Panc1 (cell line): Measurements from ENCODE around the gene ATP11C. TPM values are rescaled to one million over a fixed set of nuclear protein-coding genes. Genes with fewer than 3 reads are reported as not detected.

Experiments used
- ATAC-seq: fragments of 200-7000 bp; cut with Tn5 transposase; 2 replicates; pipeline ENCODE4 v1.9.1; 2020; ENCODE audit warnings: mild to moderate bottlenecking, moderate library complexity
- BruUV-seq: library from RNA; stranded (reverse); fragments of 400-500 nt; replicated peaks from 2 replicates; lab custom pipeline; 2021; lab: Mats Ljungman, UMichigan
- CTCF ChIA-PET: fragments of 300-600 bp; sonication (Branson Sonifier 250); formaldehyde crosslinking; loops from one replicate; lab custom pipeline; 2022; ENCODE audit warnings: antibody characterized with exemption; lab: Charles Lee
- POLR2A ChIA-PET: fragments of 300-600 bp; sonication (Branson Sonifier 250); formaldehyde crosslinking; loops from one replicate; lab custom pipeline; 2022; ENCODE audit warnings: antibody characterized with exemption; lab: Charles Lee
- DNase-seq: peaks from one replicate; pipeline ENCODE4 v3.0.0-alpha.2; 2010; ENCODE audit warnings: low read depth, low spot score
- H3K27ac ChIP-seq: 2 replicates; pipeline ENCODE4 v1.5.1; 2011; ENCODE audit warnings: mild to moderate bottlenecking, low read length, inconsistent platforms
- H3K27me3 ChIP-seq: fragments of 200-500 bp; sonication (Bioruptor generic); 2 replicates; pipeline ENCODE4 v1.6.0; 2014; ENCODE audit warnings: low read length, inconsistent platforms; ENCODE audit not compliant: control insufficient read depth, insufficient read depth
- H3K36me3 ChIP-seq: fragments of 200-500 bp; sonication (Bioruptor generic); 2 replicates; pipeline ENCODE4 v1.5.1; 2014; ENCODE audit warnings: inconsistent platforms, mild to moderate bottlenecking, low read length, moderate library complexity; ENCODE audit not compliant: control insufficient read depth, insufficient read depth
- H3K4me1 ChIP-seq: 2 replicates; pipeline ENCODE4 v1.5.1; 2011; ENCODE audit warnings: inconsistent platforms, mild to moderate bottlenecking, low read length, moderate library complexity; ENCODE audit not compliant: control insufficient read depth, insufficient read depth
- H3K4me3 ChIP-seq, 2 experiments: 2 replicates each; pipeline ENCODE4 v1.5.1; 2011 to 2012; ENCODE audit warnings: low read depth in 2 of 2, low read length in 2 of 2, mild to moderate bottlenecking in 2 of 2, inconsistent platforms in 1 of 2, moderate library complexity in 1 of 2
- H3K9me3 ChIP-seq: fragments of 200-500 bp; sonication (Bioruptor generic); 2 replicates; pipeline ENCODE4 v1.5.1; 2014; ENCODE audit warnings: low read depth, mild to moderate bottlenecking, inconsistent platforms, low read length, moderate library complexity; ENCODE audit not compliant: control insufficient read depth, insufficient read depth
- CTCF ChIP-seq: fragments of 450-650 bp; IDR thresholded peaks from 2 replicates; pipeline ENCODE4 v1.5.1; 2017; ENCODE audit warnings: mild to moderate bottlenecking
- POLR2AphosphoS5 ChIP-seq: IDR thresholded peaks from 2 replicates; pipeline ENCODE4 v1.6.1; 2012; ENCODE audit warnings: mild to moderate bottlenecking, low read depth, low read length, moderate library complexity
- REST ChIP-seq, 2 experiments: IDR thresholded peaks; 2 replicates each; pipeline ENCODE4 v1.6.1; 2011 to 2012; ENCODE audit warnings: low read depth in 2 of 2, control low read depth in 1 of 2, low read length in 1 of 2, mild to moderate bottlenecking in 1 of 2, moderate library complexity in 1 of 2; ENCODE audit not compliant: insufficient read depth in 1 of 2
- SIN3A ChIP-seq: IDR thresholded peaks from 2 replicates; pipeline ENCODE4 v1.6.1; 2012; ENCODE audit warnings: low read depth, mild to moderate bottlenecking, low read length, moderate library complexity, borderline replicate concordance; ENCODE audit not compliant: insufficient read depth
- TCF7L2 ChIP-seq: IDR thresholded peaks from 2 replicates; pipeline ENCODE4 v1.6.1; 2011; ENCODE audit warnings: mild to moderate bottlenecking, low read depth, low read length, inconsistent platforms
- in situ Hi-C: cut with HindIII; loops from 2 replicates; pipeline ENCODE4 v1.10.0; 2016; ENCODE audit warnings: low sequenced_read_pairs, low pct_unique_long_range_greater_than_20kb
- intact Hi-C: fragments of 100-400 bp; cut with micrococcal nuclease; formaldehyde crosslinking; loops from one replicate; pipeline ENCODE4 v1.10.0; 2022; ENCODE audit not compliant: unreplicated experiment
- total RNA-seq: library from RNA; stranded (reverse); gene quantifications from one replicate; pipeline ENCODE4 v1.2.1, GENCODE V29; 2021; ENCODE audit not compliant: unreplicated experiment

The ATP11C gene
- total RNA-seq, 1 experiment from 2014 or later: 61.3 TPM

- peaks cover 10% of the 10 kb centered on the region for H3K27me3 ChIP-seq
- DNase-seq: no peak
- H3K9me3 ChIP-seq: no peaks in the 10 kb centered on the region
- in situ Hi-C loops: no loop called here
- H3K36me3 ChIP-seq: no peaks in the 10 kb centered on the region
- ATAC-seq: peak; percentile 76
- TF ChIP-seq SIN3A (no peak), REST (IDR thresholded peaks at IDR 0.05; ENCODE audit: insufficient read depth in 1 of 2, low read depth in 2 of 2, low read length in 1 of 2) (no peak), CTCF (no peak), POLR2AphosphoS5 (no peak), TCF7L2 (no peak)
- ChIA-PET CTCF (no interaction called here), POLR2A (no interaction called here)
- no peak overlapping the region for H3K27ac ChIP-seq
- no peaks in the 10 kb centered on the region for H3K4me1 ChIP-seq
- H3K4me3 ChIP-seq: peak overlapping the region; percentile 43 to 62
- no TSS peak for BruUV-seq
- intact Hi-C loops: no loop called here
These were observed 240.4 kb downstream of the ATP11C start for GRCh38 chrX:139692506-139692849.

- CTCF ChIA-PET: no interaction called here
- peaks cover 10% of the 10 kb centered on the region for H3K27me3 ChIP-seq
- POLR2A ChIA-PET: no interaction called here
- no peaks in the 10 kb centered on the region for H3K4me1 ChIP-seq
- in situ Hi-C loops: no loop called here
- TF ChIP-seq REST (IDR thresholded peaks at IDR 0.05; ENCODE audit: insufficient read depth in 1 of 2, low read depth in 2 of 2, low read length in 1 of 2): no peak
- no peak for TF ChIP-seq POLR2AphosphoS5
- no peak for TF ChIP-seq SIN3A
- TF ChIP-seq CTCF: no peak
- BruUV-seq: no TSS peak
- intact Hi-C loops: no loop called here
- no peaks in the 10 kb centered on the region for H3K36me3 ChIP-seq
- H3K27ac ChIP-seq: no peak overlapping the region
- no peaks in the 10 kb centered on the region for H3K9me3 ChIP-seq
- H3K4me3 ChIP-seq: peak overlapping the region; percentile 43 to 62
- DNase-seq: no peak
- ATAC-seq: peak; percentile 69
These were observed 240.9 kb downstream of the ATP11C start for GRCh38 chrX:139691843-139692505.
